ENCODE data around the gene PTK6.
"Not testable (repeated sequence)": the region's sequence is repeated elsewhere in the genome, so short reads cannot be mapped to it uniquely, and the experiment has no call there.

The PTK6 gene

DNA sequence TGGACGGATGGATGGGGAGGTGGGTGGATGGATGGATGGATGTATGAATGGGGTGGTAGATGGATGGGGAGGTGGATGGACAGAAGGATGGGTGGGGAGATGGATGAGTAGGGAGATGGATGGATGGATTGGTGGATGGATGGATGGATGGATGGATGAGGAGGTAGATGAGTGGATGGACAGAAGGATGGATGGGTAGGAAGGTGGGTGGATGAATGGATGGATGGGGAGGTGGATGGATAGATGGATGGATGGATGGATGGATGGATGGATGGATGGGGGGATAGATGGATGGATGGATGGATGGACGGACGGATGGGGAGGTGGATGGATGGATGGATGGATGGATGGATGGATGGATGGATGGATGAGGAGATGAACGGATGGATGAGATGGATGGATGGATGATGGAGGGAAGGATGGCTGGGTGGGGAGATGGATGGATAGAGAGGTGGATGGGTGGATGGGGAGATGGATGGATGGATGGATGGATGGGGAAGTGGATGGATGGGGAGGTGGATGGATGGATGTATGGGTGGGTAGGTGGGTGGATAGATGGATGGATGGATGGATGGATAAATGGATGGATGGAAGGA lies 45.4 kb downstream of the PTK6 start:
- no peak for DNase-seq

DNA sequence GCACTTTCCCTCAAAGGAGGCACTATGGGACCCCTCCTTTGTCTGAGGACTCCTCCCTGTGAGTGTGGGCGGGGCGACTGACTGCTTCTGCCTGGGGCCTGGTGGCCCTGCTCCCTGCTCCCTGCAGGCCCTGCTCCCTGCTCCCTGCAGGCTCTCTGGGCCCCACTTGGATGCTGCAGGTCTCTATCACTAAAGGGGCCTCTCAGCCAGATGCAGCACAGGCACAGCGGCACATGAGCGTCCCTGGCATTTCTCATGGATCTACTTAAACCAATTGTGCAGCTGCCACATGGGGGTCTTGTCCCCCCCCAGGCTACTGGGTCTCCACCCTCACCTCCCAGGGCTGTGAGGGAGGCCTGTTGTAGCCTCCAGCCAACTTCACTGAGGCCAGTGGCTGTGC lies 46.1 kb downstream of the PTK6 start:
- DNase-seq: no peak

DNA sequence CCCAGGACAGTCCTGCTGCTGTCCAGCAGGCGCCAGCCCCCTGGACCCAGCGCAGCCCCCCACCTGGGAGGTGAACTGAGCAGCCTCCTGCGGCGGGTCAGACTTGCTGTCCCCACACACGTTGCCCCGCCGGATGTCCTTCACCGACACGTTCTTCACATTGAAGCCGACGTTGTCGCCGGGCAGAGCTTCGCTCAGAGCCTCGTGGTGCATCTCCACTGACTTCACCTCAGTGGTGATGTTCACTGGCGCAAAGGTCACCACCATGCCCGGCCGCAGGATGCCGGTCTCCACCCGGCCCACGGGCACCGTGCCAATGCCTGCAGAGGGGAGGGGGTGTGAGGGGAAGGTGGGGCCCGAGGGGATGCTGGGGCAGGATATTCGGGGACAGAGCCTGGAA lies 46.8 kb downstream of the PTK6 start:
- DNase-seq: no peak

DNA sequence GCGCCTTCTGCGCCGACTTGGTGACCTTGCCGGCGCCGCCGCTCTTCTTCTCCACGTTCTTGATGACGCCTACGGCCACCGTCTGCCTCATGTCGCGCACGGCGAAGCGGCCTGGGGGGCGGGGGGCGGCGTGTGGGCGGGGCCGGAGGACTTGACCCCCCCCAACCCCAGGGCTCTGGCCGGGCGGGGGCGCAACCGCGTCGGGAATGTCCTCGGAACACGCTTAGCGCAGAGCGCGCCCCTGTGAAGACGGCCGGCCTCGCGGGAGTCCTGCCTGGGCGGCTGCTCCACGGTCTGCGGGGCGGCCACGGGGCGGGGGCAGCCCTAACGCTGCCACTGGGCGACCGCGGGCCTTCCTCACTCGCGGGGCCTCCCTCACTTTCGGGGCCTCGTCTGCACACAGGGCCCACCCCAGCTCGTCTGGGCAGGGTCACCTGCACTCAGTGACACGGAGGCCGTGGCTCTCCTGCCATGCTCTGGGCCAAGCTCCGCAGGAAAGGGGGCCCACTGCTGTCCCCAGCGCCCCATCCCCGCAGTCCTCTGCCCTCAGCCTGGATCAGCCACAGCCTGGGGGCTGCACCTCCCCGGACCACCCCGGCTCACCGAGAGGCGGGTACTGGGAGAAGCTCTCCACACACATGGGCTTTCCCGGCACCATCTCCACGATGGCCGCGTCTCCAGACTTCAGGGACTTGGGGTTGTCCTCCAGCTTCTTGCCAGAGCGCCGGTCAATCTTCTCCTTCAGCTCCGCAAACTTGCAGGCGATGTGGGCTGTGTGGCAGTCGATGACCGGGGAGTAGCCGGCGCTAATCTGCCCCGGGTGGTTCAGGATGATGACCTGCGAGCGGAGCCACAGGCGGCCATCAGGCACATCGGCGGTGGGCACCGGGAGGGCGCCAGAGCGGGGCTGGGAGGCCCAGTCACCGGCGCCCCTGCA lies 48.6 kb downstream of the PTK6 start:
- no peak for DNase-seq

DNA sequence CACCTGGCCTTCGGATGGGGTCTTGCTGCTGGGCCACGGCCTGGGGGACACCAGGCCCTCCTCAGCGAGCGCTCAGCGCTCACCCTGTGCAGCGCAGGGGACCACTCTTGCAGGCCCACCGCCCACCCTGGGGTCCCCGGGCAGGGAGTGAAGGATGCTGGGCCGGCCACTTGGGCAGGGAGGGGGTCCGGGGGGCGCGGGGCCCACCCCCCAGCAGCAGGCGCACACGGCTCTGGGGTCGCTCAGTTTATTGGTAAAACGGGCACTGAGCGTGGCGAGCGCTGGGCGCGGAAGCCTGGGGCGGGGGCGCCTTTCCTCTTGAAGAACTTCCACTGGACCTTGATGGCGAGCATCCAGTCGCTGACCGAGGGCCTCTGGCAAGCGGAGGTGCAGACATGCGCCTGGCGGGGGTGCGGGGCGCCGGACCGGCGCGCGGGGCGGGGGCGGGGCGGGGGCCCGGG lies 49.4 kb downstream of the PTK6 start:
- no peak for DNase-seq

DNA sequence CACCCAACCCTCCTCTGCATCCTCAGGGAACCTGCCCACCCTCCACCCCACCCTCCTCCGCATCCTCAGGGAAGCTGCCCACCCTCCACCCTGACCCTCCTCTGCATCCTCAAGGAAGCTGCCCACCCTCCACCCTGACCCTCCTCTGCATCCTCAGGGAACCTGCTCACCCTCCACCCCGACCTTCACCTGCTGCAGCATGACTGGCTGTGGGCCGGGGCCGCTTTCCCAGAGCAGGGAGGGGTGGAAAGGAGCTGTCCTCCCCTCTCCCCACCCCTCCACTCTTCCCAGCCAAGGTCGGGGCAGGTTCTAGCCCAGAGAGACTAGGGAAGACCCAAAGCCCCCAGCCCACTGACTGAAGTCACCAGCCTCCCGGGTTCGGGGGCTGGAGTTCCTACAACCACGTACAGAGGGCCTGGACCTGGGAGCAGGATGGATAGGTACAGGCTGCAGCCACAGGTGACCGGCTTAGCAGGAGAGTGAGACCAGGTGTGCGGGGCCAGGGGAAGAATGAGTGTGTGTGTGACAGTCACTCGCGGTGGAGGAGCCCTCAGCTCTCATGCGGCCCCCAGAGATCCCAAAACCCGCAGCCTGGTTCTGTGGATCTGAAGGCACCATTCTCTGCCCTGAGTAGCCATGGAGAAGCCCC lies 49.9 kb downstream of the PTK6 start:
- DNase-seq: no peak

DNA sequence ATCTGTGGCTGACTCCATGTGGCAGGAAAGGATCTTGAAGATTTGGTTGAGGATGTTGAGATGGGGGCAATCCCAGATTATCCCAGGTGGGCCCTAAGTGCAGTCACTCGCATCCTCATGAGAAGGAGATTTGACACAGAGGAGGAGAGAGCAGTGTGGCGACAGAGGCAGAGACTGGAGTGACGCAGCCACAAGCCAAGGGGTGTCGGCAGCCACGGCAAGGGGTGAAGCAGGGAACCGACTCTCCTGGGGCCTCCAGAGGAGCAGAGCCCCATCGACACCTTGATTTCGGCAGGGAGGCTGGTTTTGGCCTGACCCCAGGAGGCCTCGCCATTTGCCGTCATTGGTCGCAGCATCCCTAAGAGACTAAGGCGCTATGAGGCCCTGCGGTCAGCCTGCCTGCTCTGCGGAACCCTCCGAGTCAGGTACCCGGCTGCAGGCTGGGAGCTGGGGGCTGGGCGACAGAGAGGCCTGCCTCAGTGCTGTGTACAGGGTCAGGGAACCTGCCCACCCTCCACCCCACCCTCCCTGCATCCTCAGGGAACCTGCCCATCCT lies 50.8 kb downstream of the PTK6 start:
- DNase-seq: no peak

DNA sequence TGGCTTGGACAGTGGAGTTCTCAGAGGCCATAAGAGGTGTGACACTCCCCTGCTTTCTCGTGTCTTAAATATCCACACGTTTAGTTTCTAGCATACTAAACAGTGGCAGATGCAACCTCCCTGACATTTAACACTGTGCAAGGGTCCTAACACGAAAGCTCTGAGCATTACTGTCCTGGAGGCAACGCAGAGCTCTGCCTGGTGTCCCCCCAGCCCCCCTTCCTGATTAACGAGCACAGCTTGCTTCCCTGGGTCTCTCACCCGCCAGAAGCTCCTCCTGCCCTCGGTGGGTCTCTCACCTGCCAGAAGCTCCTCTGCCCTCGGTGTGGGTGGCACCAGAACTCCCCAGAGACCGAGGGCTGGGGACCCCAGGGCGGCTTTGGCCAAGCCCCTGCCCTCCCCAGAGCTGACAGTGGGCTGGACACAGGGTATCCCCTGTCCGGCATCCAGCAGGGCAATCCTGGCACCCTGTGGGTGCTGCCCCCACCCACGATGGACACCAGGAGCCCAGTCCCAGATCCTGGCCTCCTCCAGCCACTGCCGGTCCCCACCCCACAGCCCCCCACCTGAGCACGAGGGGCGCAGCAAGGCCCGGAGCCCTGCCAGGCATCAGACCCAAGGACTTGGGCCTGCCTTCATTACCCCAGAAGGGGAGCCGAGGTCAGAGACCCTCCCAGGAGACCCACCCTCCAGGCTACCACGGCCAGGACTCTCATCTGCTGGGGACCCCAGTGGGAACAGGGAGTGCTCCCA lies 52.3 kb downstream of the PTK6 start:
- no peak for DNase-seq

DNA sequence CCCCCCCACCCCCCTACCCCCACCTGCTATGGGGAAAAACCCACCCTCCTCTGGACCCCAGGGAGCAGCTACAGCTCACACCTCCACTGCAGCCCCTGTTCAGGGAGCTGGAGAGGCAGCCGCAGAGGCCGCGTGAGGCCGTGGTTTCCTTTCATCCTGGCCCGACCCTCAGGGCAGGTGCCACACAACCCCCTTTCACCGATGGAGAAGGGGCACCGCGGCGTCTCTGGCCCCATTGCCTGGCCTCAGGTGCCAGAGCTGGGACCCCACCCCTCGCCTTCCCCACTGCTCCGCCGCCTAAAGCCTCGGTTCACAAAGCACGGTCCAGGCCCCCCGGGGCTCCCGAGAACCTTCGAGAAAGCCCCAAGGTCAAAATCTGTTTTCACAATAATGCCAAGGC lies 52.9 kb downstream of the PTK6 start:
- no peak for DNase-seq

DNA sequence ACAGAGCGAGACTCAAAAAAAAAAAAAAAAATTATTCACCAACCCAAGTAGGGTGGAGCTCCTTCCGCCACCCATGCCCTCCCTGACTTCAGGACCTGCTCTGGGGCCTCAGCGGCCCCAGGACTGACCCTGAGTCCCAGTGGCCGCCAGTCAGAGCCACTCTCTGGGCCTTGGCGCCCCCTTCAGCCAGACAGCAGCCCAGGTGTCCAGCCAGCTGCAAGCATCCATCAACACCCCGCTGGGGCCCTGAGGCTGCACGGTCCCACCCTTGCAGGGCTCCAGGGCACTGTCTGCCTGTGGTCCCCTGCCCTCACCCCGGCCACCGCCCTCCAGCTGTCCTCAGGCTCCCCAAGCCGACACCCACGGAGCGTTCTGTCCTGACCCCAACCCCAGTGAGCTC lies 53.3 kb downstream of the PTK6 start:
- DNase-seq: no peak

DNA sequence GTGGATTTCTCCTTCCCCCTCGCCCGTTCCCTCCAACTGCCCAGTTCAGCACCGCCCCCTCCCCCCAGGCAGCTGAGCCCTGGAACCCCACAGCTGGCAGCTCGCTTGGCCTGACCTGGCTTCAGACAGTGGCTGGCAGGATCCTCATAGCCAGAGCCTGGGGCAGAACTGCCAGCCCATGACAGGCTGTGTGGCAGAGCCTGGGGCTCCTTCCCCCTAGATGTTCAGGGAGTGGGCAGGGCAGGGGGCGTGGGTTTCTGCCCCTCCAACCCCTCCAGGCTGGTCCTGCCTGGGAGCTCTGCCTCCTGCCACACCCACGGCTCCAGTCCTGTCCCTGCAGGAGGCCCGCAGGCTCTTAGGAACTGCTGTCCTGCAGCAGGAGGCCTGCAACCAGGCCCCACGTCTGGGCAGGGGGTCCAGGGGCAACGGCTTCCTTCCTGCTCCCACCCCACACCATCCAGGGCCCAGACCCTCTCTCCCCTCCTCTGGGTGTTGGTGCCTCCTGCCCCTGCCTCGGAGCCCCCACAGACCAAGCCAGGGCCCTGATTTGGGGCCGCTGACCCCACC lies 55.1 kb downstream of the PTK6 start:
- no peak for DNase-seq

DNA sequence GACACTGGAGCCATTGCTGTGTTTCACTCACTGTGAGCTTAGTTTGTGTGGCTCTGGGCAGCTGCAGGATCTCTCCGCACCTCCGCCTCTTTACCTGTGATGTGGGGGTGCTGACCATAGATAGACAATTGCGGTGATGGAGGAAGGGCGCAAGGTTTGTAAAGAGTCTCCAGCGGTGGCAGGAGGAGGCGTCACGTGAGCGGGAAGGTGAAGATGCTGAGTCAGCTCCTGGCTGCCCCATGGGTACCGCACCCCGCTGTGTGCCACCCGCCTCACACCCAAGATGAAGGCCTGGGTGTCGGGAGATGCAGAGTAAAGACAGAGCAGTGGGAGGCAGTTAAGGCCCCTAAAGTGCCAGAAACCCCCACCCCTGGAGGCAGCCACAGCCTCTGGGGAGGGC lies 55.7 kb downstream of the PTK6 start:
- no peak for DNase-seq

DNA sequence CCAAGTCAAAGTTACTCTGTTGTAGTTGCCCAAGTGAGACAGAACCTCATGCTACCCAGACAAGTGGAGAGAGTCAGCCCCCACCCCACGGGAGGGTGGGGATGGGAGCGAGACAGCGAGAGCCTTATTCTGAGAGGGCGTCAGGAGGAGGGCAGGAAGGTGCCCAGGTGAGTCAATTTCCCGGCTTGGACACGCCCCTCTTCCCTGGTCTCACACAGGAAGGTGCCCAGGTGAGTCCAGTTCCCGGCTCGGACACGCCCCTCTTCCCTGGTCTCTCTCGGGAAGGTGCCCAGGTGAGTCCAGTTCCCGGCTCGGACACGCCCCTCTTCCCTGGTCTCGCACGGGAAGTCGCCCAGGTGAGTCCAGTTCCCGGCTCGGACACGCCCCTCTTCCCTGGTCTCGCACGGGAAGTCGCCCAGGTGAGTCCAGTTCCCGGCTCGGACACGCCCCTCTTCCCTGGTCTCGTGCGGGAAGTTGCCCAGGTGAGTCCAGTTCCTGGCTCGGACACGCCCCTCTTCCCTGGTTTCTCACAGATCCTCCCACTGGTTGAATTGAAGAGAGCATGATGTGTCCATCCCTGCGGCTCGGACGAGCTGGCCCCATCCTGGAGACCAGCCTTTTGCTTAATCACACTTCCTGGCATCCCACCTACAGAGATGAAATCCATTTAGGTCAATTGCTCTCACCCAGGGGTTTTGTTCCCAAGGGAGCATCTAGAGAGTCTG lies 57.3 kb downstream of the PTK6 start:
- DNase-seq: not testable (repeated sequence)

DNA sequence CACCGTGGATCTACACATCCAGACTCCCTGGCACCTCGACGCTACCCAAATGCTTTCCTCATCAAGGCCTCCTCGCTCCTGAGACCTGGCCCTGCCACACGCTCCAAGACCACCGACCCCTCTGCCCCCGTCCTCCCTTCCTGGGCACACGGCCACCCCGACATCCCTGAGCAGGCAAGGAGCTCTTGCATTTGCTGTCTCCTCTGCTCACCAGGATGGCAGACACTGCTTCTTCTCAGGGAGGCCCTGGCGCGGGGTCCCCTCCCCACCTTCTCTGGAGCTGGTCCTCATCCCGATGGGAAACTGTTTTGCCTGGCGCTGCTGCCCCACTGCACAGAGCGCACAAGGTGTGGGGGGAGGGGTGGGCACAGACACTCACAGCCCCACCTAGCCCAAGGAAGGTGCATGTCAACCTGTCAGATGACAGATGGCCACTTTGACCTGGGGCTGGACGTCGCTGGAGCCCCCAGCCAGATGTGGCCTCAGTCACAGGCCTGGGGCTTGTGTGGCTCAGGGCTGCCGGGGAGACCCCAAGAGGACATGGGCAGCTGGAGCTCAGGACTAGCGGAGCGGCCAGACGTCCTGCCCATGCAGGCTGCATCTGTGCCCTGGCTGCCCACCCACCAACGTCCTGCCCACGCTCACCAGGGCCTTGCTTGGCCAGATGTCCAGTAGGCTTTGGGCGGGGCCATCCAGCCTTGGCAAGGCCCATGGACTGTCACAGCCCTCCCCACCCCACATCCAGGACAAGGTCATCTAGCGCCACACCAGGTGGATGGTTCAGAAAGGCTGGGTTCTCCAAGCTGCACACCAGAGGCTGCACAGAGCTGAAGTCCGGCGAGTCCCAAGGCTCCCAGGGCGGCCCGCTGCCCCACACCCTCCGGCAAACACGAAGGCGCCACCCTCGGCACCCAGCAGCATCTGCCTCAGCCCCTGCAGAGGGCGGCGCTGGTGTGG lies 58.6 kb downstream of the PTK6 start:
- DNase-seq: no peak
